Body of pancreas (tissue), 4 donors: Measurements from ENCODE around the gene OR10G7. TPM values are rescaled to one million over a fixed set of nuclear protein-coding genes. Genes with fewer than 3 reads are reported as not detected.

Experiments
- ATAC-seq: fragments of 150-250 bp; one replicate; pipeline ENCODE4 v1.9.1; 2016
- DNase-seq, 4 donors: peaks; one replicate each; pipeline ENCODE4 v3.0.0-alpha.2; 2019
- H3K27ac ChIP-seq, 4 donors: fragments of 200-600 bp; sonication (generic); 1 replicate in 3 of 4; 2 replicates in 1 of 4; pipeline versions ENCODE4 v1.5.1 to v1.6.1; 2016 to 2019; ENCODE audit warnings: mild to moderate bottlenecking in 1 of 4, mixed read lengths in 1 of 4, moderate library complexity in 1 of 4
- H3K27me3 ChIP-seq, 2 donors: fragments of 200-600 bp; sonication (generic); one replicate each; pipeline ENCODE4 v1.6.0; 2016; ENCODE audit warnings: mild to moderate bottlenecking in 1 of 2
- H3K36me3 ChIP-seq, 2 donors: fragments of 200-600 bp; sonication (generic); replicated peaks in 1 of 2; 2 replicates each; pipeline ENCODE4 v1.5.1; 2016; ENCODE audit warnings: low read depth in 2 of 2; ENCODE audit not compliant: insufficient read depth in 1 of 2
- H3K4me1 ChIP-seq: fragments of 200-600 bp; sonication (generic); one replicate; pipeline ENCODE4 v1.6.0; 2016
- H3K4me3 ChIP-seq, 2 donors: fragments of 200-600 bp; sonication (generic); 1 replicate in 1 of 2; 2 replicates in 1 of 2; pipeline ENCODE4 v1.5.1; 2016 to 2019
- H3K9me3 ChIP-seq, 3 donors: fragments of 200-600 bp; sonication (generic); 1 replicate in 2 of 3; 2 replicates in 1 of 3; pipeline ENCODE4 v1.5.1; 2016
- CTCF ChIP-seq, 7 experiments: fragments of 450-650 bp in 4 of 7; fragments of 200-600 bp in 3 of 7; sonication (generic) in 3 of 7; IDR thresholded peaks; one replicate each; pipeline ENCODE4 v1.5.1; 2016 to 2019; ENCODE audit warnings: antibody characterized with exemption in 7 of 7
- POLR2A ChIP-seq, 3 donors: fragments of 450-650 bp; IDR thresholded peaks; one replicate each; pipeline ENCODE4 v1.6.1; 2016; ENCODE audit warnings: antibody characterized with exemption in 3 of 3, mild to moderate bottlenecking in 2 of 3
- WGBS, 2 donors: methylation state at CpG; one replicate each; pipeline ENCODE4 v1.1.5; 2017; 5-methylcytosine and 5-hydroxymethylcytosine counted together
- intact Hi-C: fragments of 100-400 bp; cut with DNase I; formaldehyde crosslinking; loops from one replicate; pipeline ENCODE4 v1.15.1; 2023
- total RNA-seq, 2 donors: library from RNA; depleted of rRNA; stranded (reverse); fragments of >200 nt; gene quantifications; one replicate each; pipeline ENCODE4 v1.1.0, GENCODE V29; 2016

The OR10G7 gene
- total RNA-seq, 2 donors from 2014 or later: not detected

GRCh38 chr11:124081483-124081882, 40.4 kb upstream of the OR10G7 start:
- Histone ChIP-seq H3K27me3 (no peaks in the 10 kb centered on the region), H3K9me3 (no peaks in the 10 kb centered on the region), H3K27ac (no peak overlapping the region), H3K36me3 (no peaks in the 10 kb centered on the region), H3K4me1 (no peaks in the 10 kb centered on the region), H3K4me3 (no peak overlapping the region)
- TF ChIP-seq CTCF (IDR thresholded peaks at IDR 0.05): no peak
- TF ChIP-seq POLR2A (IDR thresholded peaks at IDR 0.05): no peak
- ATAC-seq: no peak
- no peak for DNase-seq
- 80 to 81% methylated on average over 3 of the region's 3 CpGs for WGBS, 2 donors
- intact Hi-C loops: no loop called here

- Histone ChIP-seq H3K4me1 (no peaks in the 10 kb centered on the region), H3K27ac (no peak overlapping the region), H3K4me3 (no peak overlapping the region), H3K9me3 (no peaks in the 10 kb centered on the region), H3K36me3 (no peaks in the 10 kb centered on the region), H3K27me3 (no peaks in the 10 kb centered on the region)
- TF ChIP-seq POLR2A (IDR thresholded peaks at IDR 0.05) (no peak), CTCF (IDR thresholded peaks at IDR 0.05) (no peak)
- DNase-seq (no peak), ATAC-seq (no peak)
- WGBS, 2 donors: 63 to 74% methylated on average over 8 of the region's 8 CpGs
- intact Hi-C loops: no loop called here
These were observed 39.3 kb upstream of the OR10G7 start for GRCh38 chr11:124080327-124081001.

- TF ChIP-seq POLR2A (IDR thresholded peaks at IDR 0.05) (no peak), CTCF (IDR thresholded peaks at IDR 0.05) (no peak)
- Histone ChIP-seq H3K27ac (no peak overlapping the region), H3K9me3 (no peaks in the 10 kb centered on the region), H3K27me3 (no peaks in the 10 kb centered on the region), H3K4me3 (no peak overlapping the region), H3K36me3 (no peaks in the 10 kb centered on the region), H3K4me1 (no peaks in the 10 kb centered on the region)
- WGBS, 2 donors: 54% methylated on average over 8 of the region's 8 CpGs
- no peak for ATAC-seq
- peak in 1 of 4 donors; percentile 19 for DNase-seq
- intact Hi-C loops: loop anchor here (10.0 kb wide), 1 partner anchor 505 kb away; no protein-coding TSS in a partner anchor
These were observed 38.7 kb upstream of the OR10G7 start for GRCh38 chr11:124079631-124080326.

GRCh38 chr11:124078591-124078990, 37.5 kb upstream of the OR10G7 start:
- Histone ChIP-seq H3K4me3 (no peak overlapping the region), H3K36me3 (no peaks in the 10 kb centered on the region), H3K27me3 (no peaks in the 10 kb centered on the region), H3K4me1 (no peaks in the 10 kb centered on the region), H3K27ac (no peak overlapping the region), H3K9me3 (no peaks in the 10 kb centered on the region)
- no peak for DNase-seq
- 89 to 97% methylated on average over 2 of the region's 2 CpGs for WGBS, 2 donors
- ATAC-seq: no peak
- intact Hi-C loops: loop anchor here (10.0 kb wide), 1 partner anchor 506 kb away; no protein-coding TSS in a partner anchor
- TF ChIP-seq POLR2A (IDR thresholded peaks at IDR 0.05) (no peak), CTCF (IDR thresholded peaks at IDR 0.05) (no peak)
